Brain pericyte (primary cell): Measurements from ENCODE around the gene LRP2.
"Not testable (repeated sequence)": the region's sequence is repeated elsewhere in the genome, so short reads cannot be mapped to it uniquely, and the experiment has no call there.

Experiments used
- DNase-seq: peaks from one replicate; pipeline ENCODE4 v3.0.0-alpha.2; 2012; ENCODE audit warnings: low read depth, low spot score

Gene LRP2

GRCh38 chr2:169301596-169302335, 60.6 kb downstream of the LRP2 start:
- no peak for DNase-seq

GRCh38 chr2:169300636-169301530, 61.5 kb downstream of the LRP2 start:
- DNase-seq = no peak

GRCh38 chr2:169298007-169298406, 64.3 kb downstream of the LRP2 start:
- no peak for DNase-seq

GRCh38 chr2:169294001-169294675, 68.2 kb downstream of the LRP2 start:
- DNase-seq = no peak

GRCh38 chr2:169291517-169291916, 70.8 kb downstream of the LRP2 start:
- DNase-seq = no peak

- DNase-seq = no peak
These were observed 71.9 kb downstream of the LRP2 start for GRCh38 chr2:169290433-169290832.

GRCh38 chr2:169287666-169288065, 74.7 kb downstream of the LRP2 start:
- DNase-seq = no peak

GRCh38 chr2:169286624-169287231, 75.6 kb downstream of the LRP2 start:
- no peak for DNase-seq

GRCh38 chr2:169285531-169286235, 76.7 kb downstream of the LRP2 start:
- DNase-seq = no peak

GRCh38 chr2:169280502-169280901, 81.8 kb downstream of the LRP2 start:
- DNase-seq = no peak

- DNase-seq = no peak
These were observed 86.5 kb downstream of the LRP2 start for GRCh38 chr2:169275696-169276444.

GRCh38 chr2:169272010-169272409, 90.3 kb downstream of the LRP2 start:
- DNase-seq = no peak

GRCh38 chr2:169270574-169270973, 91.8 kb downstream of the LRP2 start:
- not testable (repeated sequence) for DNase-seq

GRCh38 chr2:169265591-169265990, 96.7 kb downstream of the LRP2 start:
- DNase-seq = no peak

GRCh38 chr2:169260846-169261642, 101.3 kb downstream of the LRP2 start:
- DNase-seq = no peak

GRCh38 chr2:169260246-169260645, 102.1 kb downstream of the LRP2 start:
- no peak for DNase-seq

- no peak for DNase-seq
These were observed 102.9 kb downstream of the LRP2 start for GRCh38 chr2:169259402-169259801.

- no peak for DNase-seq
These were observed 104.2 kb downstream of the LRP2 start for GRCh38 chr2:169258045-169258601.

- DNase-seq = no peak
These were observed 107.6 kb downstream of the LRP2 start for GRCh38 chr2:169254774-169255173.
